ENCODE results near the gene TSTD1.
"Not testable (repeated sequence)": the region's sequence is repeated elsewhere in the genome, so short reads cannot be mapped to it uniquely, and the experiment has no call there.

TSTD1 gene

DNA sequence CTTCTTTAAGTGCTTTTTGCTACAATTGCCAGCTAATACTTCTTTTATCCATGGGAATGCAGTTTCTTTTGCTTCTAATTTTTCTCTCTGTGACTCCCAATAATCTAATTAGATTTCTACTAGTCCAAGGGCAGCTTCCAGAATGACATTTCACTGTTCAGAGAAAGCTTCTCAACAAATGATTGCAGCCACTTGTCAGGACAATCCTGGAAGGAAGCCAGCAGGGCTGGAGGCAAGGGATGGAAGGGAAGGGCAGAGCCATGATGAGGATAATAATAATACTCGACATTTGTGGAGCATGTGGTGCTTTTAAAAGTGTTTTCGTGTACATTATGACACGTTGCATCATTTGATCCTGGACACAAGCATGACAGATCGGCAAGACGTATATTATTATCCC is 37.2 kb downstream of the TSTD1 start:
- H3K27me3 ChIP-seq (ENCODE audit: insufficient read depth, insufficient read length), result no peaks in the 10 kb centered on the region
- H3K36me3 ChIP-seq (ENCODE audit: insufficient read depth, insufficient read length, low read length), result peaks cover 56% of the 10 kb centered on the region
- DNase-seq (ENCODE audit: low read depth, low spot score), result no peak
- peaks cover 1% of the 10 kb centered on the region for H3K4me1 ChIP-seq (ENCODE audit: insufficient read depth, insufficient read length)
- TF ChIP-seq SUZ12 (IDR thresholded peaks at IDR 0.05; ENCODE audit: extremely low read depth, insufficient read depth, insufficient read length) (no peak), YY1 (IDR thresholded peaks at IDR 0.05; ENCODE audit: insufficient read depth, insufficient read length) (no peak), ZNF274 (IDR thresholded peaks at IDR 0.05; ENCODE audit: low read depth, low read length) (no peak)
- H3K9me3 ChIP-seq (ENCODE audit: insufficient read depth, low read length), result no peaks in the 10 kb centered on the region
- H3K4me3 ChIP-seq (ENCODE audit: insufficient read length, low read depth), result no peak overlapping the region
- no peak overlapping the region for H3K9ac ChIP-seq (ENCODE audit: insufficient read length, low read depth)

- no peak overlapping the region for H3K9ac ChIP-seq (ENCODE audit: insufficient read length, low read depth)
- peaks cover 58% of the 10 kb centered on the region for H3K36me3 ChIP-seq (ENCODE audit: insufficient read depth, insufficient read length, low read length)
- H3K27me3 ChIP-seq (ENCODE audit: insufficient read depth, insufficient read length), result no peaks in the 10 kb centered on the region
- no peak for TF ChIP-seq SUZ12 (IDR thresholded peaks at IDR 0.05; ENCODE audit: extremely low read depth, insufficient read depth, insufficient read length)
- TF ChIP-seq ZNF274 (IDR thresholded peaks at IDR 0.05; ENCODE audit: low read depth, low read length), result no peak
- TF ChIP-seq YY1 (IDR thresholded peaks at IDR 0.05; ENCODE audit: insufficient read depth, insufficient read length), result no peak
- no peaks in the 10 kb centered on the region for H3K9me3 ChIP-seq (ENCODE audit: insufficient read depth, low read length)
- H3K4me3 ChIP-seq (ENCODE audit: insufficient read length, low read depth), result no peak overlapping the region
- DNase-seq (ENCODE audit: low read depth, low spot score), result no peak
- H3K4me1 ChIP-seq (ENCODE audit: insufficient read depth, insufficient read length), result peaks cover 1% of the 10 kb centered on the region
Observed at GRCh38 chr1:161000736-161001480, 37.9 kb downstream of the TSTD1 start.

DNA sequence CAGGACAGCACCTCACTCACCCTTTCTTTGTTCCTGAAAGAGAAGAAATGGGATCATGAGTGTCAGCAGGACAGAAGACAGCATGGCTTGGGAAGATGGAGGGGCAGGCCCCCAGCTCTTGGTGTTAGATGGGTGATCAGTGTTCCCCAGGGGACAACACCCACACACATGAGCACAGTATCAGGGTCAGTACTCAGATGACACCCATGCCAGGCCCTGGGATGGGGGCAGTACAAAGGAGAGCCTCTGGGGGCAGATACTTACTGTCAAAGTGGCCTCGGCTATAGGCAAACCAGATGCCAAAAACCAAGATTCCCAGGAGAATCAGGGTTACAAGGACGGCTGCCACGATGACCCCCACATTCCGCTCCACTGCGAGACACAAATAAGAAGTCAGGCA is 39.4 kb downstream of the TSTD1 start:
- peaks cover 58% of the 10 kb centered on the region for H3K36me3 ChIP-seq (ENCODE audit: insufficient read depth, insufficient read length, low read length)

GRCh38 chr1:160997323-160998038 is 41.3 kb downstream of the TSTD1 start:
- Histone ChIP-seq H3K9ac (ENCODE audit: insufficient read length, low read depth) (no peak overlapping the region), H3K9me3 (ENCODE audit: insufficient read depth, low read length) (no peaks in the 10 kb centered on the region)
- TF ChIP-seq ZNF274 (IDR thresholded peaks at IDR 0.05; ENCODE audit: low read depth, low read length) (no peak), YY1 (IDR thresholded peaks at IDR 0.05; ENCODE audit: insufficient read depth, insufficient read length) (no peak), SUZ12 (IDR thresholded peaks at IDR 0.05; ENCODE audit: extremely low read depth, insufficient read depth, insufficient read length) (no peak)

More for the DNA sequence above, 39.4 kb downstream of the TSTD1 start:
- Histone ChIP-seq H3K27me3 (ENCODE audit: insufficient read depth, insufficient read length) (no peaks in the 10 kb centered on the region), H3K4me3 (ENCODE audit: insufficient read length, low read depth) (no peak overlapping the region), H3K9me3 (ENCODE audit: insufficient read depth, low read length) (no peaks in the 10 kb centered on the region), H3K9ac (ENCODE audit: insufficient read length, low read depth) (no peak overlapping the region), H3K4me1 (ENCODE audit: insufficient read depth, insufficient read length) (peaks cover 1% of the 10 kb centered on the region)
- no peak for DNase-seq (ENCODE audit: low read depth, low spot score)
- no peak for TF ChIP-seq YY1 (IDR thresholded peaks at IDR 0.05; ENCODE audit: insufficient read depth, insufficient read length)
- no peak for TF ChIP-seq ZNF274 (IDR thresholded peaks at IDR 0.05; ENCODE audit: low read depth, low read length)
- TF ChIP-seq SUZ12 (IDR thresholded peaks at IDR 0.05; ENCODE audit: extremely low read depth, insufficient read depth, insufficient read length), result no peak

DNA sequence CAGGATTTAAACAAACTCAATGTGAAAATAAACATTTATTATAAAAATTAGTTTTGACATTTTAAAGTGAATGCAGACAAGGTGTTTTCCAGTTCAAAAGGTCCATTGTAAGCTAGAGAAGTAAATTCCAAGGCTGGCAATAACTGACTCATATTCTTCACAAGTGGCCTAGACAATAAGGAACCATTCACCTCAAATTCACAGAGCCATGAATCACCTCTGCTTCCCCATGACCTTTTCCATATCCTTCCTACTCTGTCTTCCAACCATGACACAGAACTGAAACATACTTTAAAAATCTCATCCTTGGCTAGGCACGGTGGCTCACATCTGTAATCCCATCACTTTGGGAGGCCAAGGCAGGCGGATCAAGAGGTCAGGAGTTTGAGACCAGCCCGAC is 42.6 kb downstream of the TSTD1 start:
- DNase-seq (ENCODE audit: low read depth, low spot score), result no peak
- no peaks in the 10 kb centered on the region for H3K9me3 ChIP-seq (ENCODE audit: insufficient read depth, low read length)
- H3K4me1 ChIP-seq (ENCODE audit: insufficient read depth, insufficient read length), result peaks cover 1% of the 10 kb centered on the region
- no peaks in the 10 kb centered on the region for H3K27me3 ChIP-seq (ENCODE audit: insufficient read depth, insufficient read length)
- peaks cover 48% of the 10 kb centered on the region for H3K36me3 ChIP-seq (ENCODE audit: insufficient read depth, insufficient read length, low read length)
- H3K9ac ChIP-seq (ENCODE audit: insufficient read length, low read depth), result no peak overlapping the region
- no peak overlapping the region for H3K4me3 ChIP-seq (ENCODE audit: insufficient read length, low read depth)
- TF ChIP-seq ZNF274 (IDR thresholded peaks at IDR 0.05; ENCODE audit: low read depth, low read length), result no peak
- no peak for TF ChIP-seq YY1 (IDR thresholded peaks at IDR 0.05; ENCODE audit: insufficient read depth, insufficient read length)
- no peak for TF ChIP-seq SUZ12 (IDR thresholded peaks at IDR 0.05; ENCODE audit: extremely low read depth, insufficient read depth, insufficient read length)

More at GRCh38 chr1:160997323-160998038, 41.3 kb downstream of the TSTD1 start:
- no peak overlapping the region for H3K4me3 ChIP-seq (ENCODE audit: insufficient read length, low read depth)
- DNase-seq (ENCODE audit: low read depth, low spot score), result no peak
- H3K4me1 ChIP-seq (ENCODE audit: insufficient read depth, insufficient read length), result peaks cover 1% of the 10 kb centered on the region
- peaks cover 58% of the 10 kb centered on the region for H3K36me3 ChIP-seq (ENCODE audit: insufficient read depth, insufficient read length, low read length)
- H3K27me3 ChIP-seq (ENCODE audit: insufficient read depth, insufficient read length), result no peaks in the 10 kb centered on the region

DNA sequence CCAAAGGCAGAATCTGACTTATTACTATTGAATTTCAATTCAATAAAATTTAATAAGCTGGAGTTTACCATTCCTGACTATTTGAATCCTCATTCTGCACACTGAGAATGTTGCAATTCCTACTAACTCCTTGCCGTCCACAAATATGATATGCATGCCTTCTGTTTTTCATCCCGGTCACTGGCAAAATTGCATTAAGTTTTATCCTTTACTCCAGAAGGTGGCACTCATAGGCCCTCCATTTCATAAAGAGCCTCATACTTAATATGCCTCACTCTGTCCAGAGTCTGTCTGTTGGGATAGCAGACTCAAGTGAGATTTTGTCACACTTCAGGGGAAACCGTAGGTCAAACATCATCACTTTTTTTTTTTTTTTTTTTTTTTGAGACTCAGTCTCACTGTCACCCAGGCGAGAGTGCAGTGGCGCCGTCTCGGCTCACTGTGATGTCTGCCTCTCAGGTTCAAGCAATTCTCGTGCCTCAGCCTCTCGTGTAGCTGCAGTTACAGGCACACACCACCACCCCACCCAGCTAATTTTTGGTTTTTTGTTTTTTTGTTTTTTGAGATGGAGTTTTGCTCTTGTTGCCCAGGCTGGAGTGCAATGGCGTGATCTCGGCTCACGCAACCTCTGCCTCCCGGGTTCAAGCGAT is 45.1 kb downstream of the TSTD1 start:
- Histone ChIP-seq H3K36me3 (ENCODE audit: insufficient read depth, insufficient read length, low read length) (peaks cover 22% of the 10 kb centered on the region), H3K9ac (ENCODE audit: insufficient read length, low read depth) (no peak overlapping the region), H3K9me3 (ENCODE audit: insufficient read depth, low read length) (no peaks in the 10 kb centered on the region), H3K27me3 (ENCODE audit: insufficient read depth, insufficient read length) (no peaks in the 10 kb centered on the region), H3K4me1 (ENCODE audit: insufficient read depth, insufficient read length) (peaks cover 5% of the 10 kb centered on the region), H3K4me3 (ENCODE audit: insufficient read length, low read depth) (no peak overlapping the region)
- no peak for DNase-seq (ENCODE audit: low read depth, low spot score)
- TF ChIP-seq ZNF274 (IDR thresholded peaks at IDR 0.05; ENCODE audit: low read depth, low read length) (no peak), SUZ12 (IDR thresholded peaks at IDR 0.05; ENCODE audit: extremely low read depth, insufficient read depth, insufficient read length) (no peak), YY1 (IDR thresholded peaks at IDR 0.05; ENCODE audit: insufficient read depth, insufficient read length) (no peak)

GRCh38 chr1:160992036-160992435 is 46.7 kb downstream of the TSTD1 start:
- not testable (repeated sequence) for H3K9me3 ChIP-seq (ENCODE audit: insufficient read depth, low read length); H3K4me1 ChIP-seq (ENCODE audit: insufficient read depth, insufficient read length); H3K4me3 ChIP-seq (ENCODE audit: insufficient read length, low read depth); H3K36me3 ChIP-seq (ENCODE audit: insufficient read depth, insufficient read length, low read length); DNase-seq (ENCODE audit: low read depth, low spot score); H3K9ac ChIP-seq (ENCODE audit: insufficient read length, low read depth); H3K27me3 ChIP-seq (ENCODE audit: insufficient read depth, insufficient read length)
